HG02798 (cell line): ENCODE data around the gene TOMM7.
A peak's percentile ranks its signal among the peaks of the same experiment; 100 is the strongest.
"Not testable (repeated sequence)": the region's sequence is repeated elsewhere in the genome, so short reads cannot be mapped to it uniquely, and the experiment has no call there.

ENCODE experiments used
- ATAC-seq: cut with Tn5 transposase; IDR thresholded peaks from one replicate; pipeline ENCODE4 v1.9.1; 2021; ENCODE audit warnings: mild to moderate bottlenecking; ENCODE audit not compliant: unreplicated experiment, poor library complexity

The TOMM7 gene

GRCh38 chr7:22790640-22791039 is 32.0 kb downstream of the TOMM7 start:
- ATAC-seq: not testable (repeated sequence)

- ATAC-seq: no peak
Measured at GRCh38 chr7:22787951-22788350, 34.7 kb downstream of the TOMM7 start.

- ATAC-seq: no peak
Measured at GRCh38 chr7:22786290-22786932, 36.2 kb downstream of the TOMM7 start.

DNA sequence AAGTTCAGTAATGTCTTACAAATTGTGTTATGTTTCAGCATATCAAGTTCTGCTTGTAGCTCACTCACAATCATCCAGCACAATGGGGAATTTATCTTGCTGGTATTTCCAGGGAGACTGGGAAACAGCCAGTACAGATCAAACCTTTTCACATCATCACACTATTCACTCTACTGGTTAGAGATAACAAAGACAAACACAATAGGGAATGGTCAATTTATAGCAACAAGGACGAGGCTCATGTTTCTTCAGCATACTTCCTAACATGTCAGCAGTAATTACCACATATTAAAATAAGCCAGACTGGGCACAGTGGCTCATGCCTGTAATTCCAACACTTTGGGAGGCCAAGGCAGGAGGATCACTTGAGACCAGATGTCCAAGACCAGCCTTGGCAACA is 38.3 kb downstream of the TOMM7 start:
- no peak for ATAC-seq

GRCh38 chr7:22783421-22783820 is 39.2 kb downstream of the TOMM7 start:
- ATAC-seq: no peak

GRCh38 chr7:22782616-22783232 is 39.9 kb downstream of the TOMM7 start:
- ATAC-seq: peak; percentile 85

GRCh38 chr7:22781230-22781711 is 41.4 kb downstream of the TOMM7 start:
- no peak for ATAC-seq

GRCh38 chr7:22779730-22780323 is 42.8 kb downstream of the TOMM7 start:
- ATAC-seq: not testable (repeated sequence)

DNA sequence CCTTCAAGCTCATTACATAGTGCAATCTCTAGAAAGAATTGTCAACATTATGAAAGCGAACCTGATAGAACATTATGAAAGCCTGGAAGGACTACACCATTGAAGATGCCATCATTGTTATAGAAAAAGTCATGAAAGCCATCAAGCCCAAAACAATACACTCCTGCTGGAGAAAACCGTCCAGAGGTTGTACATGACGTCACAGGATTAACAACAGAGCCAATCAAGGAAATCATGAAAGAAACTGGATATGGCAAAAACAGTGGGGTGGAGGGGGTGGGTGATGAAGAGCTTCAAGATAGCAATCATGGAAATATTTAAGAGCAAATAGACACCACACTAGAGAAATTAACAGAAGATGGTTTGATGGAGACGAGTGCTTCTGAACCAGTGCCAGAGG is 45.7 kb downstream of the TOMM7 start:
- no peak for ATAC-seq

DNA sequence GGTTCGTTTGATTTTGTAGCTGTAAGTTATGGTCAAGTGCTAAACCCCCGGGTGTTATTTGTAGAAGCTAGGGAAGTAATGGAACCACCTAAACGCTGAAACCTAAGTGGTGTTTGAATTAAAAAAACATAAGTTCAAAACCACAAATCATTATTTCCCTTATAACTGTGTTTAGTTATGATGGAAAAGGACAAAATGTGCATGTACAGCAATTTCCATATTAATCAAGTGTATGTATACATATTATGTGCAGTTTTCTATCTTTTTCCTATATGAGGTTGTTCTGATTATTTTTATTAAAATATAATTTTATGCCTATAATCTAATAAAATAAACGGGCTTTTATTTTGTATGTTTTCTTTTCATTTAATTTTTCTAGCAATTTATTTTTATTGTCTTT is 49.8 kb downstream of the TOMM7 start:
- ATAC-seq: no peak

DNA sequence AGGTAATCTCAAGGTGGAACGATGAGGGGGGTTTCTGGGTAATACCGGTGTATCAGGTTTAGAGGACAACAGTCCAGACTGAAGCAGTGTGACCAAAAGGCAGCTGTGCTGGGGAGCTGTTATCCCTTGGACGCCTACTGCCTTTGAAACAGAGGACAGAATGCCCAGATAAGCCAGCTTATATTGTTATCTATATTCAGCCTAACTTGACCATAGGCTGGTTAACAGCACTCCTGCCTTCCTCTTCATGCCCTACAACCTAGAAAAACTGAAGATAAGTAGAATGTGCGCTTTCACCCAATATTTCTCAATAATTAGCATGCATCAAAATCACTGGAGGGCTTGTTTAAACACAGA is 50.8 kb downstream of the TOMM7 start:
- ATAC-seq: no peak

DNA sequence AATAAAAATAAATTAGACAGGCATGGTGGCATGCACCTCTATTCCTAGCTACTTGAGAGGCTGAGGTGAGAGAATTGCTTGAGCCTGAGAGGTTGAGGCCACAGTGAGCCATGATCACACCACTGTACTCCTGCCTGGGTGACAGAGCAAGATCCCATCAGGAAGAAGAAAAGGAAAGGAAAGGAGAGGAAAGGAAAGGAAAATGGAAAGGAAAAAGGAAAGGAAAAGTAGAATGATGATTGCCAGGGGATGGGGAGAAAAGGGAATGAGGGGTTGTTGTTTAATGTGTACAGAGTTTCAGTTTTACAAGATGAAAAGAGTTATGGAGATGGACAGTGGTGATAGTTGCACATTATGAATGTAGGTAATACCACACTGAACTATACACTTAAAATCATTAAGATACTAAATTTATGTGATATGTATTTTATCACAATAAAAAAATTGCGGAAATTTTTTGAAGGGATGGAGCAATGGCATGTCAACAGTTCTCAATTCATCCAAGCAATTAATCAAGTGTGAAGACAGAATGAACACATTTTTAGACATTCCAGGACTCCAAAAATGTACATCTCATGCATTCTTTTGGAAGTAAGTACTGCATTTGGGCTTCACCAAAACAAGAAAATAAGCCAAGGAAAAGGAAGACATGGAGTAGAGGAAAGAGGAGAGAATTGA is 51.3 kb downstream of the TOMM7 start:
- ATAC-seq: no peak

GRCh38 chr7:22765609-22766008 is 57.0 kb downstream of the TOMM7 start:
- ATAC-seq: peak; percentile 81
